Measurements from ENCODE around the gene ACSL6.
A peak's percentile ranks its signal among the peaks of the same experiment; 100 is the strongest.

Gene ACSL6, protein sequence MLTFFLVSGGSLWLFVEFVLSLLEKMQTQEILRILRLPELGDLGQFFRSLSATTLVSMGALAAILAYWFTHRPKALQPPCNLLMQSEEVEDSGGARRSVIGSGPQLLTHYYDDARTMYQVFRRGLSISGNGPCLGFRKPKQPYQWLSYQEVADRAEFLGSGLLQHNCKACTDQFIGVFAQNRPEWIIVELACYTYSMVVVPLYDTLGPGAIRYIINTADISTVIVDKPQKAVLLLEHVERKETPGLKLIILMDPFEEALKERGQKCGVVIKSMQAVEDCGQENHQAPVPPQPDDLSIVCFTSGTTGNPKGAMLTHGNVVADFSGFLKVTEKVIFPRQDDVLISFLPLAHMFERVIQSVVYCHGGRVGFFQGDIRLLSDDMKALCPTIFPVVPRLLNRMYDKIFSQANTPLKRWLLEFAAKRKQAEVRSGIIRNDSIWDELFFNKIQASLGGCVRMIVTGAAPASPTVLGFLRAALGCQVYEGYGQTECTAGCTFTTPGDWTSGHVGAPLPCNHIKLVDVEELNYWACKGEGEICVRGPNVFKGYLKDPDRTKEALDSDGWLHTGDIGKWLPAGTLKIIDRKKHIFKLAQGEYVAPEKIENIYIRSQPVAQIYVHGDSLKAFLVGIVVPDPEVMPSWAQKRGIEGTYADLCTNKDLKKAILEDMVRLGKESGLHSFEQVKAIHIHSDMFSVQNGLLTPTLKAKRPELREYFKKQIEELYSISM

DNA sequence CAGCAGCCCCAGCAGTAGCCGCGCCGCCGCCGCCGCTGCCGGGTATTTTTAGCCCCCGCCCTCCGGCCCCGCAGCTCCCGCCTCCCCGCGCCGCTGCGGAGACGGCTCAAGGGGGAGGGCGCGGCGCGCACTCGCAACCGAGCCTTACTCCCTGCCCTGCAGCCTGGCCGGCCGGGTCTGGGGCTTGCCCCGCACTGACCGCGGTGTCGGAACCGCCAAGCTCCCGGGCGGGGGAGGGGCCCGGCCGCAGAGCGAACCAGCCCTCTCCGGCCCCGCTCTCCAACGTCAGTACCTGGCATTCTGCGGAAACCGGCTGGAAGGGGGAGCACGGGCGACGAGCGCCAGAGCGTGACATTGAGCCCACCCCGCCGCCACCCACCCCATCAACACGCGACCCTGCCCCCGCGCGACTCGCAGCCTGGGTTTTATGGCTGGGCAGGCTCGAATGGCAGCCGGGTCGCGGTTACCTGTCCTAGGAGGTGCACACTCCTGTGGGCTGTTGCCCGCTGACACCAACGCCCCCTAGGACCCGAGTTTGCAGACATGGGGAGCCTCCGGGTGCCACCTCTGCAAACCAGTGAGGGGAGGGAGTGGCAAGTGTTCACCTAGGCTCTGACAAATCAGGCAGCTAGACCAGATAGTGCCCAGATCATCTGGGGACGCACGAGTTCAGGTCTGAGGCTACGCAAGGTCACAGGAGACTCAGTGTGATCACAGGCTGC lies at the start of gene ACSL6:
Gene ACSL6 (minus strand): TSS at position 37 of the 722 bp plus-strand sequence. CDS start 105 bp downstream, outside the sequence.
- Mint-ChIP-seq H3K27me3 (peaks cover 81% of the 10 kb centered on the region), H3K4me1 (ENCODE audit: low read depth) (peaks cover 11% of the 10 kb centered on the region)

DNA sequence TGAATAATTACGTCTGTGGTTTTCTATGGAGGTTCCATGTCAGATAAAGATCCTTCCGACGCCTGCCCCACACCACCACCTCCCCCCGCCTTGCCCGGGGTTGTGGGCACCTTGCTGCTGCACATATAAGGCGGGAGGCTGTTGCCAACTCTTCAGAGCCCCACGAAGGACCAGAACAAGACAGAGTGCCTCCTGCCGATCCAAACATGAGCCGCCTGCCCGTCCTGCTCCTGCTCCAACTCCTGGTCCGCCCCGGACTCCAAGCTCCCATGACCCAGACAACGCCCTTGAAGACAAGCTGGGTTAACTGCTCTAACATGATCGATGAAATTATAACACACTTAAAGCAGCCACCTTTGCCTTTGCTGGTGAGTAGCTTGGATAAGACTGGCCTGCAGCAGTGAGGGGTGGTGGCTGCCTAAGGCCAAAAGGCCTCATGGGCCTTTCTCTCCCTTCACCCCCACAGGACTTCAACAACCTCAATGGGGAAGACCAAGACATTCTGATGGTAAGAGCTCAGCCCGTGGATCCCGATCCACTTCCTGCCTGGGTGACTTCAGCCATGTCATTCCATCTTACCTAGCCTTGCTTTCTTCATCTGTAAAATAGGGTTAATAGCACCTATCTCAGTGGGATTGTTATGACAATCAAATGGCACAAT lies 49.2 kb upstream of the ACSL6 start, which contains the start of gene IL3:
Gene IL3 (plus strand): TSS at position 155 of the 661 bp plus-strand sequence. CDS start 52 bp downstream, at position 207.
- Mint-ChIP-seq H3K27ac (no peak within 1 kb of the TSS), H3K27me3 (peaks cover 30% of the 10 kb centered on the region)
- intact Hi-C loops (cut with micrococcal nuclease) = loop anchor here (10.0 kb wide), 1 partner anchor 174 kb away; no protein-coding TSS in a partner anchor

More for the DNA sequence above, at the start of gene ACSL6:
- intact Hi-C loops (cut with micrococcal nuclease) = no loop called here
- Mint-ChIP-seq H3K27ac (no peak within 1 kb of the TSS), H3K36me3 (ENCODE audit: low read depth) (no peaks in the 10 kb centered on the region), H3K4me3 (peak within 1 kb of the TSS; percentile 72), H3K9me3 (no peaks in the 10 kb centered on the region)

DNA sequence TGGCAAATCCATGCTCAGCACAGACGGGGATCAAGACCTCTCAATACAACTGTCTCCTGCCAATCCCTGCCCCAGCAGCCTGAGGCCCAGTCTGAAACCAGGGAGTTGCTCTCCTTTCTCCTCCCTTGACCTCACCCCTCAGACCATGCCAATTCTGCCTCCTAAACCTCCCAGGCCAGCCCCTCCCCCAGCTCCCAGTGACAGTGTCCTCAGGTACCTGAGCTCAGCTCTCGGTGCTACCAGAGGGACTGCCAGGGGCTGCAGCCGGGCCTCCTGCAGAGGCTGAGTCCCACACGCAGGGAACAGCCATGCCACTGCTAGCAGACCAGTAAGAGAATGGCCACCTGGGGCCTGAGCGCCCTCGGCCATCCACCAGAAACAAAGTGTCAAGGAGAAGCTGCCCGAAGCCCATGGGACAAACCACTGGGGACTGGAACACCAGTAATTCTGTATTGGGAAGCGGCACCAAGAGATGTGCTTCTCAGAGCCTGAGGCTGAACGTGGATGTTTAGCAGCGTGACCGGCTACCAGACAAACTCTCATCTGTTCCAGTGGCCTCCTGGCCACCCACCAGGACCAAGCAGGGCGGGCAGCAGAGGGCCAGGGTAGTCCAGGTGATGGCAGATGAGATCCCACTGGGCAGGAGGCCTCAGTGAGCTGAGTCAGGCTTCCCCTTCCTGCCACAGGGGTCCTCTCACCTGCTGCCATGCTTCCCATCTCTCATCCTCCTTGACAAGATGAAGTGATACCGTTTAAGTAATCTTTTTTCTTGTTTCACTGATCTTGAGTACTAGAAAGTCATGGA lies 48.4 kb upstream of the ACSL6 start:
- intact Hi-C loops (cut with micrococcal nuclease) = loop anchor here (10.0 kb wide), 1 partner anchor 175 kb away; no protein-coding TSS in a partner anchor
- H3K36me3 Mint-ChIP-seq (ENCODE audit: low read depth) = no peaks in the 10 kb centered on the region
- no peak overlapping the region for H3K27ac Mint-ChIP-seq
- H3K4me3 Mint-ChIP-seq = no peak overlapping the region
- H3K27me3 Mint-ChIP-seq = peaks cover 29% of the 10 kb centered on the region
- no peaks in the 10 kb centered on the region for H3K4me1 Mint-ChIP-seq (ENCODE audit: low read depth)
- no peaks in the 10 kb centered on the region for H3K9me3 Mint-ChIP-seq

More for the DNA sequence above, 49.2 kb upstream of the ACSL6 start, which contains the start of gene IL3:
- Mint-ChIP-seq H3K36me3 (ENCODE audit: low read depth) (no peaks in the 10 kb centered on the region), H3K9me3 (no peaks in the 10 kb centered on the region), H3K4me3 (no peak within 1 kb of the TSS), H3K4me1 (ENCODE audit: low read depth) (no peaks in the 10 kb centered on the region)

DNA sequence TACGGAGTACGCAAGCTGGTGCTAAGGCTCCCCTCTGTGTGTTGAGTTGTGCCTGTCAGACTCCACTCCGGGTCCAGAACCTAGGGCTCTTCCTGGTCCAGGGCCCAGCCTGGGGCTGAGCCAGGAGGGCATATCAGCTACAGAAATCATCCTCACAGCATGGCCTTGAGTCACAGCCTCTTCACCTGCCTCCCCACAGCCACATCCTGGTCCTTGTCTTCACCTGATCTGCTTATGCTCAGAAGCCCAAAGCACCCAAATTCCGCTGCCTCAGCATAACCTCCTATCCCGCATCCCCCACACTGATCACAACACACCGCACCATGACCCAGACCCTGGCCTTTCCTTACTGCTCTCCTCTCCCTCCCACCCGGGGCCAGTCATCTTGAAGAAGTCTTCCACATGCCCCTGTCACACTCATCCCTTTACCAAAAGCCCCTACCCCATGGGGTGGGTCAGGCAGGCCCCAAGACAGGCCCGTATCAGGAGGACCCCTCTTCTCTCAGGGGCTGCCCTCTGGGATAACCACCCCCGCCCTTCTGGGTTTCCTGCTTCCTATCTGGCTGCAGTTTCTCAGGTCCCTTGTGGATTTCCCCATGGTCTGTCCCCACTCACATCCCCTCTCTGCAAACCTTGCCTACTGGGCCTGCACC lies 47.7 kb upstream of the ACSL6 start:
- intact Hi-C loops (cut with micrococcal nuclease) = no loop called here
- H3K4me3 Mint-ChIP-seq = no peak overlapping the region
- H3K9me3 Mint-ChIP-seq = no peaks in the 10 kb centered on the region
- no peaks in the 10 kb centered on the region for H3K36me3 Mint-ChIP-seq (ENCODE audit: low read depth)
- no peaks in the 10 kb centered on the region for H3K4me1 Mint-ChIP-seq (ENCODE audit: low read depth)
- H3K27me3 Mint-ChIP-seq = peaks cover 31% of the 10 kb centered on the region
- H3K27ac Mint-ChIP-seq = no peak overlapping the region

DNA sequence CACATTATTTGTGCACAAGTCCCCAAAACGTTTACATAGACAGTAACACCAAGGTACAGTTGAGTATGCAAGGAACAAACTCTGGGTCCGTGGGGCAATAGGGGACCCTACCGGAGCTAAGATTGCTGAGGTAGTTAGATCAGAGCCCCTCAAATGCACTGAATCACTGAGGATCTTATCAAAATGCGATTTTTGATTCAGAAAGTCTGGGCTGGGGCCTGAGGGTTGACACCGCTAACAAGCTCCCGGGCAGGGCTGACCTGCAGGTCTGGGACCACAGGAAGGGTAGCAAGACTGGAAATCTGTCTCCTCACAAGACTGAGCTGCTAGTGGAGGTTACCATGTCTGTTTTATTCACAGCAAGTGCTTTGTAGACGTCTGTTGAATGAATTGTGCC lies 47.2 kb upstream of the ACSL6 start:
- H3K4me1 Mint-ChIP-seq (ENCODE audit: low read depth) = no peaks in the 10 kb centered on the region
- intact Hi-C loops (cut with micrococcal nuclease) = no loop called here
- peaks cover 26% of the 10 kb centered on the region for H3K27me3 Mint-ChIP-seq

DNA sequence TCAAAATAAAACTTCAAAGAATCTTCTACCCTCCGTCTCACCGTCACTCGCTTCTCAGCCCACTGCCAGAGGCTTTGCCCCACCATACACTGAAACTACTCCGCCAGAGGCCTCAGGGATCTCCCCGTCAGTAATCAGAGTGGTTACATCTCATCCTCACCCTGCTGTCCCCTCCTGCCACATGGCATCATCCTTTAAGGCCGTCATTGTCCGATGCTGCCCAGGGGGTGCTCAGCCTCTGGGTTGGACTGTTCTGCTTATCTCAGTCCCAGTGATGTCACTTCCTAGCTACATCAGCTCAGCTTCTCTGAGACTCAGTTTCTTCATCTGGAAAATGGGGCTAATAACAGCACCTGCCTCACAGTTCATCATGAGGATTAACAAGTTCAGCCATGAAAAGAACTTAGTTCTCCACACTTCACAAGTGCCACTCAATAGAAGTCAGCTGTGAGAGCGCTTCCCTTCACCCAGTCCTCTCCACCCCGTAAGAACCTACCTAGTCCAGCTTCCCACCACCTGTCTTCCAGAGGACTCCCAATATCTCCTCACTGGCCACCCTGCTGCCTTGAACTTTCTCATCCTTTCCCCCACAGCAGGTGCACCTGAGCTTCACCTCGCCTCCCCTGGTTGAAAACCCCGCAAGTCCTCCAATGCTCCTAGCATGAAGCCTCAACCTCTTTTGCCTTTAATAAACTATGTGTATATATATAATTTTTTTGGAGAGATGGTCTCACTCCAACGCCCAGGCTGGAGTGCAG lies 46.2 kb upstream of the ACSL6 start:
- Mint-ChIP-seq H3K27me3 (peaks cover 31% of the 10 kb centered on the region), H3K4me3 (no peak overlapping the region)
- intact Hi-C loops (cut with micrococcal nuclease) = no loop called here

More for the DNA sequence above, 47.2 kb upstream of the ACSL6 start:
- H3K27ac Mint-ChIP-seq = no peak overlapping the region
- H3K36me3 Mint-ChIP-seq (ENCODE audit: low read depth) = no peaks in the 10 kb centered on the region
- H3K4me3 Mint-ChIP-seq = no peak overlapping the region
- H3K9me3 Mint-ChIP-seq = no peaks in the 10 kb centered on the region

DNA sequence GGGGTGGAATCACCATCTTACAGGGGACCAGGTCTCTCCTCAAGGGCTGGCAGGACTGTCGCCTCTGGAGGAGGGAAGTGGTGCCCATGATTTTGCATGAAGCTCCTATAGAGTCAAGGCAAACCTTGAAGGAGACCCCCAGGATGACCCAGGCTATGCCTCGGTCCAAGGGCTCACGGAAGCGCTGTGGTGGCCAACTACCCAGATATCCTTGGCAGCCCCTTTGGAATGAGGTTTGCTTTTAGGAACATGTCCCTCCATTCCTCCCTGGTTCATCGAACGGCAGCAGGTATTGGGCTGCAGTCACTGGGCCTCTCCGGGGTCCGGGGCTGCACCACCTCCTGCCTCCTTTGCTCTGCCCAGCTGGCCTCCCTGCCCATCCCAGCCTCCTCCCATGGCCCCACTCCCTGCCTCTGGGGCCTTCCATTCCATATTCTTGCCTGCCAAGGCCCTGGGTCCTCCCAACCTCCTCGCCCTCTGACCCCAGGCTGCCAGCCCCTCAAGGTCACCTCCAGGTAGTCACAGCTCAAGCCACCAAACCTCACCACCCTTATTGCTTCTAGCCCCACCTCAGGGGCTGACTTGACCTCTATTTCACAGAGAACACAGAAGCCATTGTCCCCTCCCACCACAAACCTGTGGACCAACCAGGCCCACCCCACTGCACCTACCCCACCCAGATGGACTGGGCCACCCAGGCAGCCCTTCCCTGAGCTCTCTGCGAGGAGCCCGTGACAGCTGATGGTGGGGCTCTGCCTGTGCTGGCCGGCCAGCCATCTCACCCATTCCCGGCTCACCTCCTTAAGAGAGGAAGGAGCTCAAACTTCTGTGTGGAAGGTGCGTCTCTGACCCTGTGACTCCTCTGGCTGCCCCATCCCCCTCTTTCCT lies 45.4 kb upstream of the ACSL6 start:
- Mint-ChIP-seq H3K27me3 (peaks cover 39% of the 10 kb centered on the region), H3K4me1 (ENCODE audit: low read depth) (no peaks in the 10 kb centered on the region), H3K36me3 (ENCODE audit: low read depth) (no peaks in the 10 kb centered on the region), H3K9me3 (no peaks in the 10 kb centered on the region), H3K27ac (no peak overlapping the region), H3K4me3 (no peak overlapping the region)
- intact Hi-C loops (cut with micrococcal nuclease) = no loop called here

More for the DNA sequence above, 46.2 kb upstream of the ACSL6 start:
- H3K27ac Mint-ChIP-seq = no peak overlapping the region
- no peaks in the 10 kb centered on the region for H3K9me3 Mint-ChIP-seq
- H3K4me1 Mint-ChIP-seq (ENCODE audit: low read depth) = no peaks in the 10 kb centered on the region
- no peaks in the 10 kb centered on the region for H3K36me3 Mint-ChIP-seq (ENCODE audit: low read depth)

DNA sequence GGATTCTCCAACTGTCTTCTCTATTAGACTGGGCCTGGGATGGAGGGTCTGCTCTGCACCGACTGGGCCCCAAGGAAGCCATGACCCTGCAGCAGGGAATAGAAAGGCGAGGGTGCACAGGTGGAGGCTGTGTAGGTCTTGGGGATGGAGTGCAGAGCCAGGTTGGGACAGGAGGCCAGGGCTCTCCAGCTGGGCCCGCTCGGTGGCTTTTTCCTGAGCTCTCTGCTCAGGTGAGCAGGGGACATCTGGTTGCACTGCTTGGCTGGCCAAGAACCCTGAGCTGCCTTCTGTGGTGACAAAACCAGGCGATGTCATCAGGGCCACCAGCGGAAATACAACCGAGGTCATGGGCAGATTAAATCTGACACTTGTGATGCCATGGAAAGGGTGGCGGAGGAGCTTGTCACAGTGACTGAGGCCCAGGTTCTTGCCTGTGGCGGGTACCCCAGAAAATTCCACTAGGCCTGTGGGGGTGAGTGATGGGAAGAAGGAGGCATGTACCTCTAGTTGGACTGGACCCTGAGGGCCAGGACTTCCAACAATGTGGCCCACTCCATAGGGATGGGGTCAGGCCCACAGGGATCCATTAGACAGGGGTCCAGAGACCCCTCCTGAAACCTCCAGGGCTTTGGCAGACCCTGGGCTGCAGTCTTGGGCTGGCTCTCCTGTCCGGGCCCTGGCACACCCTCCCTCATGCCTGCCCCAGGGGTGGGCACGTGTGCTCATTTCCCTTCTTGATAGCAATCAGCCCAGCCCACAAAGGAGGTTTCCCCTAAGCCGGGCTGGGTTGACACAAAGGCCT lies 44.6 kb upstream of the ACSL6 start:
- H3K9me3 Mint-ChIP-seq = no peaks in the 10 kb centered on the region
- no peaks in the 10 kb centered on the region for H3K4me1 Mint-ChIP-seq (ENCODE audit: low read depth)
- intact Hi-C loops (cut with micrococcal nuclease) = no loop called here
- peaks cover 44% of the 10 kb centered on the region for H3K27me3 Mint-ChIP-seq
- H3K4me3 Mint-ChIP-seq = no peak overlapping the region
- no peak overlapping the region for H3K27ac Mint-ChIP-seq
- no peaks in the 10 kb centered on the region for H3K36me3 Mint-ChIP-seq (ENCODE audit: low read depth)

DNA sequence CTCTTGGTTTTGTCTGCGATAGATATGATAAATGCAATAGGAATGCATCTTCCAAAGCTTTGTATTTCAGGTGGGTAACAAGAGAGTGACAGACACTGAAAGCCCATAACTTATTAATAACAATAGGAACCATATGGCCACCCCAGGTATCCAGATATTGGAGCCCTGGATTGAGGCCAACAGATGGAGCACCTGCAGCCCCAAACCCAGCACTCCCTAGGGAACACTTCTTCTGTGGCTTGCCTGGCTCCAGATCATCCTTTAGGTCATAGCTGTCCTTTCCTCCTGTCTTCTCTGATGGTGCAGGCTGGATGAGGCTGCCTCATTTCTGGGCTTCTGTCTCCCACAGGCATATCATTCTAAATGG lies 44.0 kb upstream of the ACSL6 start:
- peaks cover 46% of the 10 kb centered on the region for H3K27me3 Mint-ChIP-seq
- no peak overlapping the region for H3K27ac Mint-ChIP-seq
- H3K4me1 Mint-ChIP-seq (ENCODE audit: low read depth) = peaks cover 4% of the 10 kb centered on the region
- intact Hi-C loops (cut with micrococcal nuclease) = no loop called here
- no peaks in the 10 kb centered on the region for H3K9me3 Mint-ChIP-seq
- no peak overlapping the region for H3K4me3 Mint-ChIP-seq
- no peaks in the 10 kb centered on the region for H3K36me3 Mint-ChIP-seq (ENCODE audit: low read depth)

DNA sequence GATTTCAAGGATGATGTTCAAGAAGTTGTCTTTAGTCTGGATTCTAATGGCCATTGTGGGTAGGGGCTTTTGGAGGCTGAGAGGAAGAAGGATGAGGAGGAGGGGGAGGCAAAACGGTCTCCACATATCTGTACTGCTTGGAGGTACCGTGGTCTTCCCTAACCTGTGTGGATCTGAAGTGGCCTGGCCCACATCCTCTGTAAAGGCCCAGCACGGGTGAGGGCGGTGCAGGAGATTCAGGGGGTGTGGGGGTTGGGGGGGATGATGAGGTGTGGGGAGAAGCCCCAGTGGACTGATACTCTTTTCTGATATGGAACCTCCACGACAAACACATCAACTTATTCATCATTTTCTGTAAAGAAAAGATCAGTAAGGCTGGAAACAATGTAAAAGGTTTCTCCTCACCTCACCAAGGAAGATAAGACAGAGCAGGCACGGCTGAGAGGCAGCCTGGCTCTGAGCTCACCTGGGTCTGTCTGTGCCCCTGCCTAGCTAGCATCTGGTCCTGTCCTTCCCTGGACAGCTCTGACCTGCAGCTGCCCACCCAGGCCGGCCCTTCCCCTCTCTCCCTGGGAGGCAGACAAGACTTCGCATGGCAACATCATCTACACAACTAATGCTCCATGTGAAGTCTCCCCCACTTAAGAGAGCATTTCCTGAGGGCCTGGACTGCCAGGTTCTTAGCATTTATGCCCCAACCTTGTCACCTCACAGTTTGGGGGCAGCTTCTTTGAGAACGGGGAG lies 43.4 kb upstream of the ACSL6 start:
- Mint-ChIP-seq H3K9me3 (no peaks in the 10 kb centered on the region), H3K4me3 (no peak overlapping the region), H3K4me1 (ENCODE audit: low read depth) (peaks cover 10% of the 10 kb centered on the region), H3K36me3 (ENCODE audit: low read depth) (no peaks in the 10 kb centered on the region), H3K27me3 (peaks cover 49% of the 10 kb centered on the region), H3K27ac (no peak overlapping the region)
- intact Hi-C loops (cut with micrococcal nuclease) = no loop called here
